Esophagus (tissue), 2 donors: ENCODE measurements around the gene LXN. TPM values are rescaled to one million over a fixed set of nuclear protein-coding genes. Genes with fewer than 3 reads are reported as not detected.
A peak's percentile ranks its signal among the peaks of the same experiment; 100 is the strongest.

Experiments used
- H3K27ac ChIP-seq, 2 donors: one replicate each; pipeline ENCODE4 v1.5.1; 2013; ENCODE audit warnings: low read depth in 2 of 2, mild to moderate bottlenecking in 2 of 2, inconsistent platforms in 1 of 2, low read length in 1 of 2, moderate library complexity in 1 of 2
- H3K27me3 ChIP-seq, 2 donors: one replicate each; pipeline ENCODE4 v1.6.1; 2013; ENCODE audit warnings: low read length in 2 of 2, control low read depth in 1 of 2, mild to moderate bottlenecking in 1 of 2; ENCODE audit not compliant: insufficient read depth in 2 of 2, control insufficient read depth in 1 of 2
- H3K36me3 ChIP-seq, 2 donors: one replicate each; pipeline ENCODE4 v1.6.1; 2013; ENCODE audit warnings: low read length in 1 of 2; ENCODE audit not compliant: control insufficient read depth in 2 of 2, insufficient read depth in 2 of 2
- H3K4me1 ChIP-seq, 2 donors: one replicate each; pipeline ENCODE4 v1.6.1; 2013; ENCODE audit warnings: low read length in 1 of 2; ENCODE audit not compliant: control insufficient read depth in 2 of 2, insufficient read depth in 2 of 2
- H3K4me3 ChIP-seq, 2 donors: one replicate each; pipeline ENCODE4 v1.5.1; 2013; ENCODE audit warnings: low read length in 2 of 2, mild to moderate bottlenecking in 2 of 2, low read depth in 1 of 2, moderate library complexity in 1 of 2
- H3K9me3 ChIP-seq, 2 donors: one replicate each; pipeline ENCODE4 v1.6.1; 2013; ENCODE audit warnings: mild to moderate bottlenecking in 2 of 2, low read depth in 1 of 2, low read length in 1 of 2, moderate library complexity in 1 of 2; ENCODE audit not compliant: control insufficient read depth in 2 of 2, insufficient read depth in 1 of 2
- WGBS, 2 donors: extraction: QIAGEN DNeasy Blood & Tissue Kit; methylation state at CpG; one replicate each; pipeline ENCODE4 v1.1.7; 2013; 5-methylcytosine and 5-hydroxymethylcytosine counted together
- polyA plus RNA-seq, 2 donors: library from polyadenylated mRNA; stranded (reverse); fragments of 200-250 nt; gene quantifications; one replicate each; pipeline ENCODE4 v1.2.3, GENCODE V29; 2013
- donor health status: healthy with polysubstance abuse.
- donor health status: Bipolar disorder and iron deficiency.

LXN gene
- polyA plus RNA-seq, 2 donors: 7.0 to 10.5 TPM

DNA sequence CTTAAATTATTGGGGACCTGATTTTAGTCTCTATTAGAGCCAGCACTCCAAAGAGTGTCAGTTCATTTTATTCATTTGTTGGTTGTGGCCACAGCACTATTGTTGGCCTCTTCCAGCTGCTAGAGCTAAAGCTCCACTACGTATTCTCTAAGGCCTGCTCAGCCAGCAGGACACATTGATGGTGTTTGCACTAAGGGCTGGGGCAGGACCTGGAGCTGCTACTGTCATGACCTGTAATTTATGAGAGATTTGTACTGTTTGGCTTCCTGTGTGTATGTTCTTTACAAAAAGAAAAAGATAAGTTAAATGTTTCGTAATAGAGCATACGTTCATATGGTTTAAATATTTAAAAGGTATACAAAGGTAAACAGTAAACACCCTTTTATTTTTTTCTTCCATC is 20.0 kb downstream of the LXN start:
- Histone ChIP-seq H3K9me3 (no peaks in the 10 kb centered on the region), H3K4me1 (no peaks in the 10 kb centered on the region), H3K27ac (no peak overlapping the region), H3K36me3 (peaks cover 3 to 4% of the 10 kb centered on the region in 2 donors), H3K4me3 (no peak overlapping the region), H3K27me3 (no peaks in the 10 kb centered on the region)
- 83 to 84% methylated on average over 3 of the region's 3 CpGs for WGBS, 2 donors

DNA sequence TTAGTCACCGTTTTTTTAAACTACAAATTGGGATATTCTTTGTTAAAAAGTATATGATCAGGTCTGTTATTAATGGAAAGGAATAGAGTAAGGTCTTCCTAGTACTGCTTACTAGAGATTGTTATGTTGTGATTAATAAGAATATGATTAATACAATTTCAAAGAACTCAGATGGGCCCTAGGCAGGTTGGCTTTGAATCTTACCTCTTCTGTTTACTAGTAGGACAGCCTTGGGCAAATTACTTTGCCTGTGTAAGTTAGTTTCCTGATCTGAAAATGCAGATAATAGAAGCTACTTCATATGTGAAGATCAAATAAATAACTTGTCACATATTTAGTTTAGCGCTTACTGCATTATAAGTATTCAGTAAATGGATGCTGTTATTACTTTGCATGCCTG is 21.3 kb downstream of the LXN start:
- Histone ChIP-seq H3K27me3 (no peaks in the 10 kb centered on the region), H3K9me3 (no peaks in the 10 kb centered on the region), H3K4me3 (no peak overlapping the region), H3K36me3 (peaks cover 3 to 5% of the 10 kb centered on the region in 2 donors), H3K27ac (no peak overlapping the region), H3K4me1 (no peaks in the 10 kb centered on the region)
- WGBS, 2 donors: 95 to 96% methylated on average over 2 of the region's 2 CpGs

DNA sequence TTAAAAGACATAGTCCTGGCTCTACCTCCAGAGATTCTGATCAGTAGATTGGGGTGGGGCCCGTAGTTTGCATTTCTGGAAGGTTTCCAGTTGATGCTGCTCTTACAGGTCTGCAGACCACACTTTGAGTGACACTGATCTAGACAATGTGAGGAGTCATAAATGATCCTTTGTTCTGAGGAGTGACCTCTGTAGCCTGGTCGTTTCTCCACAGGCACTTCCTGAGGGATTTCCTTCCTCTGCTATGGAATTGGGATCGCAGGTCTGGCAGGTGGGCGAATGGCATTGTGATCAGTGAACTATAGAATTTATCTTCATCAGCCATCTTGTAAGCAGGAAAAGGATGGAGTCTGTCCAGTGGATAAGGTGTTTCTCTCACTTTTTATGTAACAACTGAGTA is 22.7 kb downstream of the LXN start:
- H3K27ac ChIP-seq: no peak overlapping the region
- no peaks in the 10 kb centered on the region for H3K27me3 ChIP-seq
- 72 to 73% methylated on average over 4 of the region's 4 CpGs for WGBS, 2 donors
- H3K4me1 ChIP-seq: no peaks in the 10 kb centered on the region
- H3K9me3 ChIP-seq: no peaks in the 10 kb centered on the region
- no peak overlapping the region for H3K4me3 ChIP-seq
- peaks cover 2 to 3% of the 10 kb centered on the region in 2 donors for H3K36me3 ChIP-seq

DNA sequence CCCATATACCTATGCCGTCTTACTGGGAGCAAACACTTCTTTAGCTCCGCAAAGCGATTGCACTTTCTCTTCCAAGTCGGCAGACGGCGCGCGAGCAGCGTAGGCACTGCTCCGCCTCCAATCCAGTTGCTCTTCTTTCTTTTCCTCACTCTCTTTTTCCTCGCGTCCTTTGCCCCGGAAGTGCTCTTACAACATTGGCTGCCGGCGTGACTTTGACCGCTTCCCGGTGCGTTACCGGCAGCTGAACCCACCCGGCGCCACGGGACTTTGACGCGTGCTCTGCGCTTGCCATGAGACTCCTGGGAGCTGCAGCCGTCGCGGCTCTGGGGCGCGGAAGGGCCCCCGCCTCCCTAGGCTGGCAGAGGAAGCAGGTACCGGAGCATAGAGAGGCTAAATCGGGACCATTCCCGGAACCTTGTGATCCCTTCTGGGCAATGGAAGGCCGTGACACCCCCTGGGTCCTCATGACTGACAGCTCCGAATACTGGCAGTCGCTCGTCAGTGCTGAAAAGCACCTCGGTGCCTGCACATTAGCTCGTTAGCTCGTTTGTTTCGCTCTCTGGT is 28.0 kb downstream of the LXN start, which contains the start of gene GFM1:
GFM1 (plus strand) TSS at position 183 of the 564 bp plus-strand sequence; CDS start at position 291, 108 bp downstream.
- Histone ChIP-seq H3K27ac (peak within 1 kb of the TSS; percentile 87 to 91), H3K36me3 (peaks cover 0 to 2% of the 10 kb centered on the region in 2 donors), H3K9me3 (no peaks in the 10 kb centered on the region), H3K4me1 (no peaks in the 10 kb centered on the region), H3K4me3 (peak within 1 kb of the TSS; percentile 100), H3K27me3 (no peaks in the 10 kb centered on the region)
- WGBS, 2 donors: 0% methylated on average over 42 of the region's 42 CpGs

DNA sequence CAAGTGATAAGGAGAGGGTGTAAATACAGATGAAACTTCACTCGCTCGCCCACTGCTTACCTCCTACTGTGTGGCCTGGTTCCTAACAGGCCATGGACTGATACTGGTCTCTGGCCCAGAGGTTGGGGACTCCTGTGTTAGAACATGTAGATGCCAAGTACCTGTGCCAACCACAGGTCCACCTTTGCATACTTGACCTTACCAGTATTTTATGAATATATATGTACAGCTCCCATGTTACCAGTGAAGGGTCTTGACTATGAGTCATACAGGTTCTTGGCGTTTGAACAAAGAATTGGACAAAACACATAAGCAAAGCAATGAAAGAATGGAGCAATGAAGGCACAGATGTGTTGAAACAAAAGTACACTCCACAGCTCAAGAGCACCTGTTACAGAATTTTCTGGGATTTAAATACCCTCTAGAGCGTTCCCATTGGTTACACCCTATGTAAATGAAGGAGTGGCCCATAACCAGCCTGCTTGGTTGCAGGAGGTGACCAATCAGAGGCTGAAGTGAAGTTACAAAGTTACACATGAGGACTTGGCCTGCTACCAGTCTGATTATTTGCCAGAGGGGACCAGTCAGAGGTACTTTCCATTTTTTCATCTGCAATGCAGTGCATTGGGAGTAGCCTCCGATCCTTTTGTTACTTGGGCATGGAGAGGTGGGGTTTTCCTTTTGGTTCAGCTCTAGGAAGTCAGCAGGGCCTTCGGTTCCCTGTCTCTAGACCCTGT is 29.8 kb downstream of the LXN start:
- Histone ChIP-seq H3K4me1 (no peaks in the 10 kb centered on the region), H3K9me3 (no peaks in the 10 kb centered on the region), H3K27ac (no peak overlapping the region), H3K27me3 (no peaks in the 10 kb centered on the region), H3K36me3 (peaks cover 0 to 2% of the 10 kb centered on the region in 2 donors), H3K4me3 (no peak overlapping the region)
- 69 to 74% methylated on average over 6 of the region's 6 CpGs for WGBS, 2 donors

DNA sequence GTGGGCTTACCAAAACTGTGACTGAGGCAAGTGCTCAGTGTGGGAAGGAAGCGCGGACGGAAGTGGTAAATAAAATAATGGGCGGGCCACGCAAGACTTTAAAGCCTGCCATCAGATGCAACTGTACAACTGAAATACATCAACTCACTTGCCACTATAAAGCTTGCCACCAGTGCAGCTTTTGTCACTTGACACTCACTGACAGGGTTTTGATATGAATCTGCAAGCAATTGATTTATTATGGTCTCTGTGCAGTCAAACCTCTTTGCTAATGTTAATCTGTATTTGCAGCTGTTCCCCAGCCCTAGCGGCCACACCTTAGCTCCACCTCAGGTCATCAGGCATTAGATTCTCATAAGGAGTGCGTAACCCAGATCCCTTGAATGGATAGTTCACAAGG is 30.4 kb downstream of the LXN start:
- no peak overlapping the region for H3K27ac ChIP-seq
- H3K4me1 ChIP-seq: no peaks in the 10 kb centered on the region
- no peak overlapping the region for H3K4me3 ChIP-seq
- WGBS, 2 donors: 87 to 90% methylated on average over 7 of the region's 7 CpGs
- no peaks in the 10 kb centered on the region for H3K27me3 ChIP-seq
- no peaks in the 10 kb centered on the region for H3K9me3 ChIP-seq
- H3K36me3 ChIP-seq: peaks cover 0 to 2% of the 10 kb centered on the region in 2 donors

DNA sequence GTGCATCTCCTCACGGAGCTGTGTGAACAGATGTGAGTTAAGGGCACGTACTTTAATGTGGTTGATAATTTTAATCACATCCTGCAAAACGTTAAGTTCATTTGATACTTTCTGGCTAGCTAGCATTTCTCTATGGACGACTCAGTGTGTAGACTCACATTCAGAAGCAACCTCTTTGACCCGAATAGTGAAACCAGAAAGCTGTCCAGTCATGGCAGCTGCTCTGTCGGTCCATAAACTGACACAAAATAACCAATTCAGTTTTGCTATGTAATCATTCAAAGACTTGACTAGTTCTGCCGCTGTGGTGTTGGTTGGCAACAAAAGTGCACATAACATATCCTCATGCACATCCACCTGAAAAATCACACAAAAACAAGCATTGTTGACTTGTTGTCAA is 31.8 kb downstream of the LXN start:
- no peaks in the 10 kb centered on the region for H3K27me3 ChIP-seq
- no peaks in the 10 kb centered on the region for H3K36me3 ChIP-seq
- H3K4me1 ChIP-seq: no peaks in the 10 kb centered on the region
- H3K9me3 ChIP-seq: no peaks in the 10 kb centered on the region
- H3K4me3 ChIP-seq: no peak overlapping the region
- 80 to 86% methylated on average over 7 of the region's 7 CpGs for WGBS, 2 donors
- no peak overlapping the region for H3K27ac ChIP-seq

DNA sequence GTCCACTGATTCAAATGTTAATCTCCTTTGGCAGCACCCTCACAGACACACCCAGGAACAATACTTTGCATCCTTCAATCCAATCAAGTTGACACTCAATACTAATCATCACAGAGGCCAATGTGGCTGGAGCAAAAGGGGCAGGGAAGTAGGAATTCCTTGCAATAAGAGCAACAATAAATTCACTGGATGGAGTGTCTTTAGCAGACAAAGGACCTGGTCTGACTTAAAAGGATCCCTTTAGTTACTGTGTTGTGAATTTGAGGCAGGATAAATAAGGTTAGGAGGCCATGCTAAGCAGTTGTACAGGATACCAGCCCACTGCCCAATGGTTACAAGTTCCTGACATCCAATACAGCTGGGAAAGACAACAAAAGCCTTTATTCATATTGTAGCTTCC is 40.5 kb downstream of the LXN start:
- Histone ChIP-seq H3K36me3 (no peaks in the 10 kb centered on the region), H3K27me3 (no peaks in the 10 kb centered on the region), H3K9me3 (peaks cover 0 to under 1% of the 10 kb centered on the region in 2 donors), H3K4me1 (no peaks in the 10 kb centered on the region), H3K27ac (no peak overlapping the region), H3K4me3 (no peak overlapping the region)

DNA sequence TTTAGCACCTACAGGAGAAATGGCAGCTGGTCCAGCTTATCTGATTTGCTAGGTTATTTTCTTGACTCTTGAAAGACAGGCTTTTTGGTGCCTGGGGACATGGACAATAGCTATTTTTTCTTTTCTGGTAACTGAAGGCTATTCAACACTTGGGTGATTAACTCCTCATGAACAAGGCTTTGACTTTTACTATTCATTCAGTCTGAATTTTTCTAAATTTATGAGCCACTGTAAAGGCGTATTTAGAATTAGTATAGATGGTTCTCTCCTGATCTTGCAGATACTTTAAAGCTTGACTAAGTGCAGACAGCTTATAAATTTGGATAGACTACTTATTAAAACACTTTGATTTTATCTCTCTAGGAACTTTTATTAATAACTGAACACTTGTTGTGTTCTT is 46.6 kb downstream of the LXN start:
- no peak overlapping the region for H3K27ac ChIP-seq
- WGBS, 2 donors: 15 to 85% methylated on average over 1 of the region's 1 CpG
- no peaks in the 10 kb centered on the region for H3K27me3 ChIP-seq
- no peaks in the 10 kb centered on the region for H3K4me1 ChIP-seq
- no peaks in the 10 kb centered on the region for H3K36me3 ChIP-seq
- H3K9me3 ChIP-seq: peaks cover 0 to 10% of the 10 kb centered on the region in 2 donors
- H3K4me3 ChIP-seq: no peak overlapping the region
